Islet of Langerhans (tissue), 1 donor: ENCODE results near the gene TNFRSF13B.
"Not testable (repeated sequence)": the region's sequence is repeated elsewhere in the genome, so short reads cannot be mapped to it uniquely, and the experiment has no call there.

Experiments
- FAIRE-seq: peaks from one replicate; lab custom pipeline; 2011; peaks lifted over from hg19 to GRCh38; lab: Jason Lieb, UNC

TNFRSF13B gene

GRCh38 chr17:16906680-16907079 is 65.2 kb downstream of the TNFRSF13B start:
- FAIRE-seq, result no peak

DNA sequence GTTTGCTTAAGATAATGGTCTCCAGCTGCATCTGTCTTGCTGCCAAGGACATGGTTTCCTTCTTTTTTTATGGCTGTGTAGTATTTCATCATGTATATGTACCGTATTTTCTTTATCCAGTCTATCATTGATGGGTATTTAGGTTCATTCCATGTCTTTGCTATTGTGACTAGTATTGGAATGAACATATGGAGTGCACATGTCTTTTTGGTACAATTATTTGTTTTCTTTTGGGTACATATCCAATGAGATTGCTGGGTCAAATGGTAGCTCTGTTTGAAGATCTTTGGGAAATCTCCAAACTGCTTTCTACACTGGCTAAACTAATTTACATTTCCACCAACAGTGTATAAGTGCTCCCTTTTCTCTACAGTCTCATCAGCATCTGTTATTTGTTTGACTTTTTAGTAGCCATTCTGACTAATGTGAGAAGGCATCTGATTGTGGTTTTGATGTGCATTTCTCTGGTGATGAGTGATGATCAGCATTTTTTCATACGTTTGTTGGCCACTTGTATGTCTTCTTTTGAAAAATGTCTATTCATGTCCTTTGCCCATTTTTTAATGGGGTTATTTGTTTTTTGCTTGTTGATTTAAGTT is 66.2 kb downstream of the TNFRSF13B start:
- FAIRE-seq, result no peak

- FAIRE-seq, result not testable (repeated sequence)
Measured at GRCh38 chr17:16903070-16903469, 68.8 kb downstream of the TNFRSF13B start.

DNA sequence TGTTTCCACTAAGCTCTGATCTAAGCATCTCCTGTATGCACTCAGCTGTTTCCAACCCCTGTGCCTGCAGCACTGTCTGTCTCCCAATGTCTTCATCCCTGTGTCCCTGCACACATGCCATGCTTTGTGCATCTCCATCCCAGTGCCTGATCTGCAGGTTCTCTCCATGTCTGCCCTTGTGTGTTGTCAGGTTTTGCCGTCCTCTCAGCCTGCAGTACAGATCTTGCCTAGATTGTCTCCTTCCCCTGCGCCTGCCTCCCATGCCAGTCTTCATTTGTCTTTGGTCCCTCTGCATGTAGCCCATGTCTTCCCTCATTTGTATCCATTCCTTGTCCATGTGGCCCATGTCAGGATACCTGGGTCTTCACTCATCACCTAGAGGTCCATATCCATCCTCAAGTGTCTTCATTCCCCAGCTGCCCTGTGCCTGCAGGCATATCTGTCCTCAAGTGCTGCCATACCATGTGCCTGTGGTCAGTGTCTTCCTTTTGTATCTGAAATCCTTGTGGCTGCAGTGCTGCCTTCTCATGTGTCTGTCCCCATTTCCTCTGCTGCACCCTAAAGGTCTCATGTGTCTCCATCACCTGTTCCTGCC is 71.5 kb downstream of the TNFRSF13B start:
- no peak for FAIRE-seq

DNA sequence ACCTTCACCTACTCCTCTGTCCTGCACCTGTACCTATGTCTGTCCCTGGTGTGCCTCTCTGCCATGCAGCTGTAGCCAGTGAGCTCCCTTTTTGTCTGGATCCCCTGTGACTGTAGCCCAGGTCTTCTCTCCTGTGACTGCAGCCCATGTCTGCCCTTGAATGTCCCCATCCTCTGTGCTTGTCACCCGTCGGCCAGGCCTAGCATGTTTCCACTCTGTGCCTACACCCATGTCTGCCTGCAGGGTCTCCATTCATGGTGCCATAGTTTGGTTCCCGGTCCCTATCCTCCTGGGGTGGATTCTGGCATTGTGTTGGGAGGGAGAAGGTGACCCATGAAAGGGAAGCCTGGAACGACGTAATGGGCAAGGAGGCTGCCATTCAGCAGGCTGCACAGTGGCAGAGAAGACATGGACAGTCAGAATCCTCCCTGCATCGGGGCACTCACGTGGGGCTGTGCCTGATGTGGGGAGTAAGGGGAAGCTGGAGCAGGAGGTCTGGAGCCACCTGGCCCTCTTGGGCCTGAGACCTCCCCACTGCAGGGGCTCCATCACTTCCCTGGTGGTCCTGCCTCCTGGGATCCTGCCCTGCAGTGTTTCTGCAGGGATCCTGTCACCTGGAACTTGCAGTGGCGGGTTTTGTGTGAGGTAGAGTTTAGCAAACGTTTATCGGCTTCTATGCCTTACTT is 74.6 kb downstream of the TNFRSF13B start:
- FAIRE-seq, result not testable (repeated sequence)

DNA sequence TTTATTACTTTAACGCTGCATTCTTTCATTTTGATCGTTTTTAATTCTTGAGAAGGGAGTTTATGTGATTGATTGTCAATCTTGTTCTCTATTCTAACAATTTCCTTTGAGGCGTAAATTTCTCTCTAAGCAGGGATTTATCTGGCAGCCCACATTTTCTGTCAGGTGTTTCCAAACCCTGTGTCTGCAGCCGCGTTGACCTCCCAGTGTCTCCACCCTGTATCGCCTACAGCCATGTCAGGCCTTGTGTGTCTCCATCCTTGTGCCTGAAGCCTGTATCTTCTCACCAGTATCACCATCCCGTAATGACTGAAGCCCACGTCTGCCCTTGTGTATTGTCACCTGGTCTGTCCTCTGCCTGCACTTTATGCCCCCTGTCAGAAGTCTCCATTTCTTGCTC is 75.7 kb downstream of the TNFRSF13B start:
- FAIRE-seq, result not testable (repeated sequence)

DNA sequence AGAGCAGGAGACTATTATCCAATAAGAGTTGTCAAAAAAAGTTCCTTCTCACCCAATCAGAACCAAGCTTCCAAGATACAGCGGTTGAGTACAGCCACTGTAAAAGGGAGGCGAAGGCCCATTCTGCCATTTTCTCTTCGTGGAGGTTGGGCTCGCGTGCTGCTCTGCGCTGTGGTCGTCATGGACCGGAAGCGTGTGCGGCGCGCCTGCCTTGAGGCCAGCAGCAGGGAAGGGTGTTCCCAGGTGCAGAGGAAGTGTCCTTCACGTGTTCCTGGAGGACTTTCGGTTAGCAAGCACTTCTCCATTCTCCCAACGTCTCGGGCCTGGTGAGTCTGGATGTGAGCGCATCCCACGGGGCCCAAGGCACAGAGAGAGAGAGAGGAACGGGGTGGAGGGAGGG is 78.4 kb downstream of the TNFRSF13B start:
- not testable (repeated sequence) for FAIRE-seq

- FAIRE-seq, result not testable (repeated sequence)
Measured at GRCh38 chr17:16892876-16893454, 79.0 kb downstream of the TNFRSF13B start.

- no peak for FAIRE-seq
Measured at GRCh38 chr17:16889088-16889465, 82.8 kb downstream of the TNFRSF13B start.
